Left ventricle myocardium inferior (tissue), 1 donor: Measurements from ENCODE around the gene CAPN15. TPM values are rescaled to one million over a fixed set of nuclear protein-coding genes. Genes with fewer than 3 reads are reported as not detected.

Experiments
- DNase-seq: peaks from one replicate; pipeline ENCODE4 v3.0.0-alpha.2; 2020
- H3K27ac ChIP-seq: fragments of 200-600 bp; replicated peaks from 2 replicates; pipeline ENCODE4 v1.8.0; 2021
- H3K27me3 ChIP-seq: fragments of 200-600 bp; 2 replicates; pipeline ENCODE4 v1.8.0; 2021; ENCODE audit warnings: low read depth
- H3K36me3 ChIP-seq: fragments of 200-600 bp; 2 replicates; pipeline ENCODE4 v1.8.0; 2021
- H3K4me1 ChIP-seq: fragments of 200-600 bp; 2 replicates; pipeline ENCODE4 v1.8.0; 2021
- H3K4me3 ChIP-seq: fragments of 200-600 bp; 2 replicates; pipeline ENCODE4 v1.8.0; 2021; ENCODE audit warnings: mild to moderate bottlenecking, moderate library complexity
- H3K9me3 ChIP-seq: fragments of 200-600 bp; replicated peaks from 2 replicates; pipeline ENCODE4 v1.8.0; 2021
- CTCF ChIP-seq: fragments of 200-600 bp; IDR thresholded peaks from 2 replicates; pipeline ENCODE4 v1.8.0; 2021; ENCODE audit warnings: antibody characterized with exemption, mild to moderate bottlenecking, borderline replicate concordance
- intact Hi-C: fragments of 100-400 bp; cut with micrococcal nuclease; formaldehyde crosslinking; loops from one replicate; pipeline ENCODE4 v1.11.0; 2022
- total RNA-seq: library from RNA; stranded (reverse); fragmentation: NEBNext Ultra II Directional; extraction: Animal tissue kit (Norgen Biotek cat#: 25700); gene quantifications from one replicate; pipeline ENCODE4 v1.2.1, GENCODE V29; 2021
- donor health status: DM: no; HTN: yes; CAD: no; lungs with severe emphysema.

Gene CAPN15
- total RNA-seq, 1 donor from 2014 or later: 17.4 TPM

DNA sequence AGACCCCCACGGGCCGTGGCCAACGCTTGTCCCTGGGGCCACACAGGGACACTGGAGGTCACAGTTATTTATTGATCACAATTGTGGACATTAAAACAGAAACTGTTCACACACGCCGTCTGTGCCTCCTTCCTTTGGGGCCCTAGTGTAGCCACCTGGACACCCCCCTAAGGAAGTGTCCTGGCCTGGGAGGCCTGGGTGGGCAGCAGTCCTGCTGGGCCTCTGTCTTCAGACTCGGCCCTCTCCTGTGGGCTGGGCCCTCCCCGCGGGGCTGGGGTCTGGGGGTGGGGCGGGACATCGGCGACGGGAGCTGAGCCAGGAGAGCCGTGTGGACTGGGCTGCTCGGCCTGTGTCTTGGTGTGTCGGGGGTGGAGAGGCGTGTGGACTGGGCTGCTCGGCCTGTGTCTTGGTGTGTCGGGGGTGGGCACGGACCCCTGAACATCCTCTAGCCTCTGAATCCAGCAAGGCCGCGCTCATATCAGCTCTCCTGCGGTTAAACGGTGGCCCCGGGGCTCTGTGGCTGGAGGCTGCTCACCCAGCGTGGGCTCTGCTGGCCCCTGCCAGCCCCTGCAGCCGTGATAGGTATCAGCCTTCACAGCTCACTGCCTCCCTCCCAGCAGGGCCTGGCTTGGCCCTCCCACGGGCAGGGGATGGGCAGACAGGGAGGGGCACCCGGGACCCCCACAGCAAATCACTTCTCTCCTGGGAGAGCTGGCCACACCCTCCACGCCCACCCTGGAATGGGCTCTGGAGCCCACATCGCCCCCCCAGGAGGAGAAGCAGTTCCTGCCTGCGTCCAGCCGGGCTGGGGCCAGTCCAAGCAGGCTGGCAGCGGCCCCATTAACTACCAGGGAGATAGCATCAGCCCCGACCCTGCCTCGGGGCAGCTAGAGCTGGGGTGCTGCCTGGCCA is 38.2 kb downstream of the CAPN15 start:
- Histone ChIP-seq H3K4me3 (peak overlapping the region; percentile 61), H3K27me3 (peaks cover 44% of the 10 kb centered on the region), H3K4me1 (peaks cover 46% of the 10 kb centered on the region), H3K9me3 (no peaks in the 10 kb centered on the region), H3K36me3 (no peaks in the 10 kb centered on the region), H3K27ac (no peak overlapping the region)
- intact Hi-C loops: no loop called here
- no peak for TF ChIP-seq CTCF
- no peak for DNase-seq

GRCh38 chr16:566475-567372 is 39.2 kb downstream of the CAPN15 start, which contains the start of gene NHLRC4:
Gene NHLRC4, plus strand, starts transcription at chr16:567005. Its CDS starts 1,043 bp downstream, at chr16:568048.
- Histone ChIP-seq H3K36me3 (no peaks in the 10 kb centered on the region), H3K4me1 (peaks cover 48% of the 10 kb centered on the region), H3K4me3 (peak within 1 kb of the TSS; percentile 61), H3K9me3 (no peaks in the 10 kb centered on the region), H3K27me3 (peaks cover 34% of the 10 kb centered on the region), H3K27ac (peak within 1 kb of the TSS; percentile 80)
- peak; percentile 11 for TF ChIP-seq CTCF
- peak; percentile 83 for DNase-seq
- intact Hi-C loops: no loop called here

DNA sequence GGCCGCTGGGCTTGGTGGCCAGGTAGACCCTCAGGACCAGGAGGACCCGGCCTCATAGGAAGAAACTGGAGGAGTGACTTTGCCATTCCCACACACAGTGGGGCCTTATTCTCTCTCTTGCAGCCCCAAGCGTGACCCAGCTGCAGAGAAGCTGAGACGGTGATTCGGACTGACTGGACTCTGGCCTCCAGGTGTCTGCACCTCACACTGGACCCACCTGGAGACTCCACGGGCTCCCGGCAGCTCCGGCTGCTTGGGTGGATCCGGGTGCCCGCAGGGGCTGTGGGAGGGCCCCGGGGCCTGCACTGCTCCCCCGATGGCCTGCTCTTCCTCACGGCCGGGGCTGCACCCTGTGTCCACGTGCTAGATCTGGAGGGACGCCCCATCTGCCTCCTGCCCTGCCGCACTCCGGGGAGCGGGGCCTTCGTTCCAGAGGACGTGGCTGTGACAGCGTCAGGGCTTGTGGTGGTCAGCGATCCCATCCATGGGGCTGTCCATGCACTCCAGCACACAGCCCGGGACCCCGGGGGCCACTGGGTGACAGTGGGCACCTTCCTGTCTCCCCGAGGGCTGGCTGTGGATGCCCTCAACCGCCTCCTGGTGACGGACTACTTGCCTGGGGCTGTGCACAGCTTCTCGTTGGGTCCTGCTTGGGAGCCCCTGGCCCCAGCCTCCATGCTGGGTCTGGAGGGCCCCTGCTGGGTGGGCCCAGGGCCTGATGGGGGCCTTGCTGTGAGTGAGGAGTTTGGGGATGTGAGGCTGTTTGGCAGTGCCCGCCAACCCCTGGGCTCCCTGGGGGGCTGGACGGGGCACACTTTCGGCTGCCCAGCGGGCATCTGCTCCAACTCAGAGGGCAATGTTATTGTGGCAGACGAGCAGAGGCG is 40.1 kb downstream of the CAPN15 start:
- no peaks in the 10 kb centered on the region for H3K36me3 ChIP-seq
- H3K27me3 ChIP-seq: peaks cover 25% of the 10 kb centered on the region
- intact Hi-C loops: no loop called here
- H3K4me3 ChIP-seq: peak overlapping the region; percentile 61
- H3K9me3 ChIP-seq: no peaks in the 10 kb centered on the region
- no peak for TF ChIP-seq CTCF
- DNase-seq: no peak
- H3K27ac ChIP-seq: peak overlapping the region; percentile 80
- H3K4me1 ChIP-seq: peaks cover 48% of the 10 kb centered on the region

DNA sequence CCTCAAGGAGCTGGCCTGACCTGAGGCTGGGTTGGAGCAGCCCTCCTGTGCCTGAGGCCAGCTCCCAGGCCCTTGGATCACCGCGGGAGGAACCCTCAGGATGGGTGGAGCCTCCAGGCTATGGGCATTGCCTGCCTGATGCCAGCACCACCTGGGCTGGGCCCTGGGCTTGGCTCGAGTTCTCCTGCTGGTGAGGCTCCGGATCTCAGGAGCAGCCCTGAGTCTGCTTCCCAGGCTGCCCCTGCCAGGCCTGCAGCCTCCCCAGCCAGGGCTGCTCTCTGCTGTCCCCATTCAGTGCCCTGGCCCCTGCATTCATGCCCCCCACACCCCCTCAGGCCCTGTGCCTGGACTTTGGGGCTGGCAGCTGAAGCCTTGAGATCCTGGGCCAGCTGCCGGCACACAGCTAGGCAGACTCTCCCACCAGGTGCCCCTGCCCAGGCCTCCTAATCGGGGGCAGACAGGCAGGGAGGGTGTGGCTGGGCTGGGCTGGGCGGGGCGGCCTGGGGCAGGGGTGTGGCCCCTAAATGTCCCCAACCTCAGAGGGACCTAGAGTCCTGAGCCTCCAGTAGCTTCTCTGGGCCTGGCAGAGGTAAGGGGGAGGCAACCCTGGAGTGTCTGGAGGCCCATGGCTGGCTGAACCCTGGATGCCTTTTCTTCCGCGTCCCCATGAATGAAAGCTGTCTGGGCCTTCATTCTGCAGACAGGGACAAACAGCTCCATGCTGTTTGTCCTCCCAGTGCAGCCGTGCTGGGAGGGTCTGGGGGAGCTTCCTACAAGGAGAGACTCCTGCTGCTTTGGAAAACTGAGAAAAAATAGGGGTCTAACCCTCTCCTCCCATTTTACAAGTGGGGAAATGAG is 41.1 kb downstream of the CAPN15 start:
- Histone ChIP-seq H3K27ac (peak overlapping the region; percentile 89), H3K4me1 (peaks cover 48% of the 10 kb centered on the region), H3K27me3 (peaks cover 15% of the 10 kb centered on the region), H3K9me3 (no peaks in the 10 kb centered on the region), H3K4me3 (peak overlapping the region; percentile 80), H3K36me3 (no peaks in the 10 kb centered on the region)
- intact Hi-C loops: no loop called here
- DNase-seq: no peak
- no peak for TF ChIP-seq CTCF
